Activated CD4-positive, alpha-beta T cell treated with anti-CD3 and anti-CD28 coated beads, Interleukin-2, Interleukin-6, amounts not matched to agents 100 ng/mL and 50 ng/mL, durations not matched to agents 16 hours and 8 hours (primary cell): ENCODE data around the gene FAM43B.
"Not testable (repeated sequence)": the region's sequence is repeated elsewhere in the genome, so short reads cannot be mapped to it uniquely, and the experiment has no call there.

ENCODE experiments used
- DNase-seq: peaks from one replicate; pipeline ENCODE4 v3.0.0-alpha.2; 2020

The FAM43B gene

DNA sequence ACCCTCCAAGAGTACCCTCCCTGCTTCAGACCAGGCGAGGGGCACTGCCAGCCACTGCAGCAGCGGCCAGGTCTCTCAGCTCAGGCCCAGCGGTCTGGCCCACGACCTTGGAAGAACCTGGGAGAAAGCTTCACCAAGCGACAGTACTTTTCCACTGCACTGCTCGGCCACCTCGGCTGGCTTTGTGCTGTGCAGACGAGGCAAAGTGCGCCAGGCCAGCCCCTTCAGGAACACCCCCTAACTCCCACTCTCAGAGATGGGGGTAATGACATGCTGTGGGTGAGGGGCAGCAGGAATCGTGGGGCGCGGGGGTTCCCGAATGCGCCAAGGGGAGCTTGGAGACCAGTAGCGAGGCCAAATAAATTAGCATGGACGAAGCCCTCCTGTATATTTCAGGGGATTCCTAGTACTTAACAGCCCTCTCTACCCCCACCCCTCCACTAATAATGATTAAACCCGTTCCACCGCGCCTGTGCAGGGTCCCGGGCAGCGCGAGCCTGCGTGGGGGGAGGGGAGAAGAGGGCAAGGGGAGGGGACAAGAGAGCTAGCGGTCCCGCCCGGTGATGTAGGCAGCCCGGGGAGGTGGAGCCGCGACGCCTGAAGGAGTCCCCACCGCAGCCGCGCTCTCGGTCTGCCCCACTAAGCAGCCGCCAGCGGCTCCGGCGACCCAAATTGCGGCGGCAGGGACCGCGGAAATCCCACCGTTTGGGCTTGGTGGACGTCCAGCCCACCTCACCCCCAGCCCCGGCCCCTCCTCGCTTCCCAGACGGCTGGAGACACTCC is at the start of gene FAM43B:
TSS of gene FAM43B (plus strand) at position 629 of the 783 bp plus-strand sequence. CDS start 401 bp downstream, outside the sequence.
- peak; percentile 11 for DNase-seq

GRCh38 chr1:20505488-20505887 is 46.9 kb upstream of the FAM43B start:
- no peak for DNase-seq

- no peak for DNase-seq
These were observed 45.2 kb upstream of the FAM43B start for GRCh38 chr1:20507248-20507563.

GRCh38 chr1:20507564-20508410 is 44.6 kb upstream of the FAM43B start, which contains the start of gene MUL1:
Gene MUL1 (minus strand): TSS chr1:20508151. CDS start chr1:20508024, 127 bp downstream.
- DNase-seq, result peak; percentile 96

- no peak for DNase-seq
These were observed 44.0 kb upstream of the FAM43B start for GRCh38 chr1:20508411-20508771.

- no peak for DNase-seq
These were observed 40.6 kb upstream of the FAM43B start for GRCh38 chr1:20511518-20512428.

DNA sequence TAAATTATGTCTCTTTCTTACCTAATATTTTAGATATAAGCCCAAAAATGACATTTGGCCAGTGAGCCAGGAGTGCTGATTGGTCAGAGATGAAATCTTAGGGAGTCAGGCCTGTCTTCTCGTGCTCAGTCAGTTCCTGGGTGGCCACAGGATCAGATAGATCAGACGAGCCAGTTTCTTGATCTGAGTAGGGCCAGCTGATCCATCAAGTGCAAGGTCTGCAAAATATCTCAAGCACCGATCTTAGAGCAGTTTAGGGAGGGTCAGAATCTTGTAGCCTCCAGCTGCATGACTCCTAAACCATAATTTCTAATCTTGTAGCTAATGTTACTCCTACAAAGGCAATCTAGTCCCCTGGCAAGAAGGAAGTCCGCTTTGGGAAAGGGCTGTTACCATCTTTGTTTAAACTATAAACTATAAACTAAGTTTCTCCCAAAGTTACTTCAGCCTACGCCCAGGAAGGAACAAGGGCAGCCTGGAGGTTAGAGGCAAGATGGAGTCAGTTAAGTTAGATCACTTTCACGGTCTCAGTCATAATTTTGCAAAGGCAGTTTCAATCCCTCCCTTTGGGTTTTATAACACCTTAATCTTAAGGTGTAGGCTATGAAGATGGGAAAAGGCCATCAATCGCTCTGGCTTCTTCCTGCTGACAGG is 32.6 kb upstream of the FAM43B start:
- not testable (repeated sequence) for DNase-seq

GRCh38 chr1:20521960-20522861 is 30.2 kb upstream of the FAM43B start:
- DNase-seq, result peak; percentile 69

GRCh38 chr1:20526267-20526666 is 26.1 kb upstream of the FAM43B start:
- no peak for DNase-seq

- no peak for DNase-seq
These were observed 24.2 kb upstream of the FAM43B start for GRCh38 chr1:20528221-20528620.

DNA sequence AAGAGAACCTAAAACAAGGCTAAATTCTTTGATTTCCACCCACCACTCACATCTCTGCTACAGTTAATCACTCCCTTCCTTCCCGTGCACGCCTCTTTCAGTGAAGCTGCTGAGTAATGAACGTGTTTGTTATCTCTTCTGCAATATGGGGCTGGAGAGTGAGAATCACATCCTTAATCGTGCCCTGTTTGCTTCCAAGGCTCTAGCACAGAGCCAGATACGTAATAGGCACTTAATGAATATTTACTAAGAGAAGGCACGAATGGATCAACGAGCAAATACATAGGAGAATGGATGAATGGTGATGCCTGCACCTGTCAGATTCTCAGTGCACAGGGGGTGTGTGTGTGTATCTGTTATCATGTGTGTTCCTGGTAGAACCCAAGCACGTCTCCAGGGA is 22.1 kb upstream of the FAM43B start:
- no peak for DNase-seq

GRCh38 chr1:20530901-20531300 is 21.5 kb upstream of the FAM43B start:
- DNase-seq, result no peak

- no peak for DNase-seq
These were observed 18.7 kb upstream of the FAM43B start for GRCh38 chr1:20533635-20534034.

DNA sequence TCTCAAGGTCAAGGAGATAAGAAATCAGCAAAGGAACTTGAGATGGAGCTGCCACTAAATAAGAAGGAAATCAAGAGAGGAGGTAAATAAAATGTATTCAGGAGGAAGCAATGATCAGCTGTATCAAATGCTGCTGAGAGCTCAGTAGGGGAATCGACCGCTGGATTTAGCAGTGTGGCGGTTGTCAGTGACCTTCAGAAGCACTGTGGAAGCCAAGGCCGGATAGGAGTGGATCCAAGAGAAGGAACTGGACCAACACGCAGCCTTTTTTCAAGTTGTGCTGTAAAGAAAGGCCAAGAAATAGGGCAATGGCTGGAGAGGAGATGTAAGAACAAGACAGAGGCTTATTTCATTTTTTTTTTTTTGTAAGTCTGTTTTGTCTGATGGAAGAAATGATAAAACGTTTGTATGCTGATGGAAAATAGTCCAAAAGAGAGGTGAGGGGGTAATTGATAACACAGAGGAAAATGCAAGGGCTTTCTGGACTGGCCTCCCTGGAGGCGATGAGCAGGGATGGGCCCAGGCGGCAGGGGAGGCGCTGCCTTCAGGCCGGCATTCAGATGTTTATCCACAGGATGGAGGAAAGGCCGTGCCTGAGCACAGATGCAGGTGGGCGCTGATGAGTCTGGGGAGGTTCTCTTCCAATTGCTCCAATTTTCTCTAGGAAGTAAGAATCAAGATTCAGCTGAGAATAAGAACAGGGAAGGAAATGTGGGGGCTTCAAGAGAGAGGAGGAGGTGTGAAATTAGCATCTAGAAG is 17.5 kb upstream of the FAM43B start:
- DNase-seq, result no peak

GRCh38 chr1:20538227-20538626 is 14.1 kb upstream of the FAM43B start:
- no peak for DNase-seq

GRCh38 chr1:20538760-20539551 is 13.4 kb upstream of the FAM43B start:
- DNase-seq, result no peak

- DNase-seq, result no peak
These were observed 12.1 kb upstream of the FAM43B start for GRCh38 chr1:20540281-20540680.

- DNase-seq, result no peak
These were observed 5.7 kb upstream of the FAM43B start for GRCh38 chr1:20546637-20547036.

DNA sequence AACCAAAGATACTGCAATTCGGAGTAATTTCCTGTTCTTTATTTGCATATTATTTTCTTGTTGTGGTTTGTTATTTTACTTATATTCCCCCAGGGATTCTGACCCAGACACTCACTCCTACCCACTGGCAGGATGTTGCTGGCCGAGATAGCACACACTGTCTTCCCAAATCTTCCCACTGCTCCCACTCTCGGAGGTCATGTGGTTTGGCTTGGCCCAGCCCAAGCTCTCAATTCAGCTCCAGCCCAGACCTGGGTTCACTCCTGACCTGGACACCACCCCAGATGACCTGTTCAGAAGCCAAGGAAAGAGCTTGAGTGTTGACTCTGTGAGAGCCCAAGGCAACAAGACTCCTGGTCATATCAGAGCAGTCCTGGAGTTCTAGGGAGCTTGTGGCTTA is 1.2 kb upstream of the FAM43B start:
- DNase-seq, result no peak
